Ishikawa (cell line): ENCODE measurements around the gene ZNF691.

ENCODE experiments used
- CEBPB ChIP-seq: IDR thresholded peaks from 2 replicates; pipeline ENCODE4 v1.6.1; 2012
- CREB1 ChIP-seq: IDR thresholded peaks from 2 replicates; pipeline ENCODE4 v1.6.1; 2012; ENCODE audit warnings: low read depth
- EGR1 ChIP-seq: IDR thresholded peaks from 2 replicates; pipeline ENCODE4 v1.6.1; 2012
- EP300 ChIP-seq: IDR thresholded peaks from 2 replicates; pipeline ENCODE4 v1.6.1; 2012; ENCODE audit warnings: borderline replicate concordance
- FOXM1 ChIP-seq: IDR thresholded peaks from 2 replicates; pipeline ENCODE4 v1.6.1; 2012; ENCODE audit warnings: low read depth, borderline replicate concordance
- MAX ChIP-seq: IDR thresholded peaks from 2 replicates; pipeline ENCODE4 v1.6.1; 2012
- NFIC ChIP-seq: IDR thresholded peaks from 2 replicates; pipeline ENCODE4 v1.6.1; 2012
- RAD21 ChIP-seq: IDR thresholded peaks from 2 replicates; pipeline ENCODE4 v1.6.1; 2012; ENCODE audit warnings: low read depth
- REST ChIP-seq: IDR thresholded peaks from 2 replicates; pipeline ENCODE4 v1.6.1; 2012; ENCODE audit warnings: low read depth, mild to moderate bottlenecking
- TAF1 ChIP-seq: IDR thresholded peaks from 2 replicates; pipeline ENCODE4 v1.6.1; 2012; ENCODE audit warnings: low read depth, mild to moderate bottlenecking
- TCF12 ChIP-seq: IDR thresholded peaks from 2 replicates; pipeline ENCODE4 v1.6.1; 2012; ENCODE audit warnings: low read depth
- TEAD4 ChIP-seq: IDR thresholded peaks from 2 replicates; pipeline ENCODE4 v1.6.1; 2012
- USF1 ChIP-seq: IDR thresholded peaks from 2 replicates; pipeline ENCODE4 v1.6.1; 2012
- YY1 ChIP-seq: IDR thresholded peaks from 2 replicates; pipeline ENCODE4 v1.6.1; 2012; ENCODE audit warnings: low read depth
- ZBTB7A ChIP-seq: IDR thresholded peaks from 2 replicates; pipeline ENCODE4 v1.6.1; 2012; ENCODE audit warnings: low read depth

The ZNF691 gene

GRCh38 chr1:42847721-42848460, 1.5 kb downstream of the ZNF691 start:
- TF ChIP-seq TCF12 (no peak), EGR1 (no peak), TEAD4 (no peak), CREB1 (no peak), TAF1 (no peak)

DNA sequence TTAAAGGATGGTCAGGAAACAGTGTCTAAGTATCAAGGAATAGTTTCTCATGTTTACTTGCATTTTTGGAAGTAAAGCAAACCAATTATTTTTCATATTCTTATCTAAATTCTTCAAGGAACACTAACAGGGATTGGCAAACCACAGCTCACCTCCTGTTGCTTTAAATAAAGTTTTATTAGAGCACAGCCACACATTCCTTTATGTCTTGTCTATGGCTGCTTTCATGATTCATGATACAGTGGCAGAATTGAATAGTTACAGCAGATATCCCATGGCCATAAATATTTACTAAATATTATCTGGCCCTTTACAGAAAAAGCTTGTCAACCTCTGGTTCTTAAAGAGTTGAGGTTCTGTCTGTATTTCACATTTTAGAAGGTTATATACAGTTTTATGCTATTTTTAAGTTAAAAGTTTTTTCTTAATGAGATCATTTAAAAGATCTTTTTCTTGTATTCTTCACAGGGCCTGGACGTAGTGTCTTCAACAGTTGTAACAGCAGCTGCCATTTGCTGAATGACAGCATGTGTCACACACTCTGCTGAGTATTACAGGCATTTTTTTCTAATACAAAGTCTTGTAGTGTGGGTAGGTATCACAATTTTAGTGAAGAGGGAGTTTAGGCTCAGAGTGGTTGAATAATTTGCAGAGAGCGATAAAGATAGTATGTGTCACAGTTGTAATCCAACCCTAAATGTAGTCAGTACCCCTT, 2.6 kb downstream of the ZNF691 start:
- TF ChIP-seq TAF1: no peak

DNA sequence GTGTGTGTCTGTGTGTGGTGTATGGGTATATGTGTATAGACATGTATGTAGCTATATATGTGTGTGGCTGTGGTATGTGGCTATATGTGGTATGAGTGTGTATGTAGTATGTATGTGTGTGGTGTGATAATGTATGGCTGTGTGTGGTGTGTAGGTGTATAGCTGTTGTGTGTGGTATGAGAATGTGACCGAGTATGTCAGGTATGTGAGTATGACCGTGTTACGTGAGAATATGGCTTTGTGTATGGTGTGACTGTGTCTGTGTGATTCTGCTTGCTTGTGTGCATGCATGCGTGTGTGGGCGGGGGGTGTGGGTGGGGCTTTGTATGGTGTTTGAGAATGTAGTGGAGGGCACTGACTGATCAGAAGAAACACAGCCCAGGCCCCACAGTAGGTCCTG, 3.5 kb downstream of the ZNF691 start:
- TF ChIP-seq YY1 (no peak), MAX (no peak)

GRCh38 chr1:42851420-42851819, 5.0 kb downstream of the ZNF691 start:
- no peak for TF ChIP-seq TAF1
- TF ChIP-seq TEAD4: no peak
- TF ChIP-seq MAX: no peak
- no peak for TF ChIP-seq EGR1
- no peak for TF ChIP-seq NFIC
- TF ChIP-seq USF1: no peak
- TF ChIP-seq YY1: no peak
- no peak for TF ChIP-seq CREB1
- no peak for TF ChIP-seq TCF12
- no peak for TF ChIP-seq CEBPB
- no peak for TF ChIP-seq REST
- no peak for TF ChIP-seq RAD21
- TF ChIP-seq FOXM1: no peak
- TF ChIP-seq EP300: no peak
- no peak for TF ChIP-seq ZBTB7A

GRCh38 chr1:42851960-42852607, 5.7 kb downstream of the ZNF691 start:
- TF ChIP-seq MAX: no peak
- TF ChIP-seq EP300: no peak
- no peak for TF ChIP-seq USF1
- no peak for TF ChIP-seq EGR1
- no peak for TF ChIP-seq REST
- TF ChIP-seq RAD21: no peak

GRCh38 chr1:42852608-42852980, 6.2 kb downstream of the ZNF691 start:
- no peak for TF ChIP-seq CREB1
- no peak for TF ChIP-seq TAF1
- TF ChIP-seq MAX: no peak
- no peak for TF ChIP-seq REST
- TF ChIP-seq EP300: no peak
- TF ChIP-seq TCF12: no peak
- no peak for TF ChIP-seq CEBPB
- TF ChIP-seq EGR1: no peak
- no peak for TF ChIP-seq ZBTB7A
- TF ChIP-seq TEAD4: no peak
- TF ChIP-seq FOXM1: no peak
- TF ChIP-seq NFIC: no peak
- TF ChIP-seq RAD21: no peak
- no peak for TF ChIP-seq USF1
- no peak for TF ChIP-seq YY1
